Sigmoid colon (tissue), 7 donors: ENCODE measurements around the gene MAP4K5. TPM values are rescaled to one million over a fixed set of nuclear protein-coding genes. Genes with fewer than 3 reads are reported as not detected.

Source experiments
- DNase-seq: peaks from one replicate; pipeline ENCODE4 v3.0.0-alpha.2; 2019
- H3K27ac ChIP-seq, 4 donors: fragments of 200-600 bp; sonication (generic); one replicate each; pipeline ENCODE4 v1.5.1; 2016 to 2019; ENCODE audit warnings: mild to moderate bottlenecking in 1 of 4
- H3K27me3 ChIP-seq, 3 donors: fragments of 200-600 bp; sonication (generic); one replicate each; pipeline ENCODE4 v1.5.1; 2019; ENCODE audit warnings: mild to moderate bottlenecking in 1 of 3
- H3K36me3 ChIP-seq, 4 donors: fragments of 200-600 bp; sonication (generic); one replicate each; pipeline ENCODE4 v1.5.1; 2016 to 2019
- H3K4me1 ChIP-seq, 4 donors: fragments of 200-600 bp; sonication (generic); one replicate each; pipeline ENCODE4 v1.5.1; 2017 to 2019
- H3K4me3 ChIP-seq, 4 donors: fragments of 200-600 bp; sonication (generic); one replicate each; pipeline ENCODE4 v1.5.1; 2017 to 2019; ENCODE audit warnings: mild to moderate bottlenecking in 2 of 4, moderate library complexity in 1 of 4
- H3K9me3 ChIP-seq, 4 donors: fragments of 200-600 bp in 3 of 4; sonication (generic) in 3 of 4; one replicate each; pipeline versions ENCODE4 v1.5.1 to v1.6.1; 2013 to 2019
- EP300 ChIP-seq, 4 donors: sonication (generic); formaldehyde crosslinking; IDR thresholded peaks; one replicate each; pipeline ENCODE4 v1.6.1; 2017; ENCODE audit warnings: antibody characterized with exemption in 4 of 4
- POLR2A ChIP-seq, 2 donors: fragments of 450-650 bp; IDR thresholded peaks; one replicate each; pipeline ENCODE4 v1.6.1; 2016; ENCODE audit warnings: antibody characterized with exemption in 2 of 2, mild to moderate bottlenecking in 2 of 2, moderate library complexity in 2 of 2
- POLR2AphosphoS5 ChIP-seq, 4 donors: sonication (generic); formaldehyde crosslinking; IDR thresholded peaks; one replicate each; pipeline ENCODE4 v1.6.1; 2017; ENCODE audit warnings: antibody characterized with exemption in 4 of 4
- WGBS, 2 donors: extraction: QIAGEN DNeasy Blood & Tissue Kit; methylation state at CpG; one replicate each; pipeline ENCODE4 v1.1.7; 2013; 5-methylcytosine and 5-hydroxymethylcytosine counted together
- intact Hi-C: fragments of 100-400 bp; cut with DNase I; formaldehyde crosslinking; loops from one replicate; pipeline ENCODE4 v1.15.1; 2023
- polyA plus RNA-seq, 3 donors: library from polyadenylated mRNA; stranded (reverse); fragments of 200-250 nt; gene quantifications; one replicate each; pipeline ENCODE4 v1.2.3, GENCODE V29; 2013
- total RNA-seq, 4 donors: library from RNA; depleted of rRNA; stranded (reverse); fragments of >200 nt; gene quantifications; one replicate each; pipeline ENCODE4 v1.1.0, GENCODE V29; 2016
- TF ChIP-seq, protein P1 (sequence below), 4 experiments: fragments of 450-650 bp in 3 of 4; fragments of 200-600 bp in 1 of 4; IDR thresholded peaks; one replicate each; pipeline ENCODE4 v1.5.1; 2016 to 2019; ENCODE audit warnings: antibody characterized with exemption in 4 of 4, mild to moderate bottlenecking in 3 of 4, moderate library complexity in 2 of 4
- donor health status: healthy with polysubstance abuse.
- donor health status: Bipolar disorder and iron deficiency.
- donor health status: healthy.

The MAP4K5 gene
- total RNA-seq (100 to 1,000 TPM; 144 to 314 (median 176) TPM), polyA plus RNA-seq (10 to 100 TPM; 12.6 to 20.0 (median 19.0) TPM)

DNA sequence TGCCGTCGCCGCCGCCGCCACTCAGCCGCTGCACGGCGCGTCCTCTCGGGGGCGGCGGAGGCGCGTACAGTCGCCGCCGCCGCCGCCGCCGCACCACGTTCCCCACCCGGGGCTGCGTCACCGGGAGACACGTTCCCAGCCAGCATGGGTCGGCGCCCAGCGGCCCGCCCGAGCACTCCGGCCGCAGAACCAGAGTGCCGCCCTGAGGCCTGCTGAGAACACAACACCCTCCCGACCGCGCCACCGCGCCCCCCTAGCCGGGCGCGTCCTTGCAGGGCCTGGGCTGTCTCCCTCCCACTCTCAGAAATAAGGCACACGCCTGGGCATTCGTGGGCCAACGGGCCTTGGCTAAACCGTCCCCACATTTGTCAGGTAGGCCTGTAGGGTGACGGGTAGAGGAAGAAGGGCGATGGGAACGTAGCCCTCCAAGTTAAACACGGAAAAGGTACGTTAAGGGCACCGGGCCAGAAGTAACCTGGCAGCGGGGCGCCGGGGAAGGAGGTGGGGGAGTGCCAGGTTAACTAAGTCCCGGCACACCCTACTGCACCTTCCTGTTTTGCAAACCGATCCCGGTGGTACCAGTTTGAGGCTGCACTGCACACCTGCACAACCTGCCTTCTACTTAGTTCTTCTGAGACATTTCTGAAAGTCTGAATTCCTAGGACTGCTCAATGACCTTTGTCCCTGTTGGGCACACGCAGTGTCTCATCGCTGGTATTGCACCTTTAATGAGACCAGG is at the start of gene MAP4K5:
Gene MAP4K5, minus strand, starts transcription at position 68 of the 739 bp plus-strand sequence. CDS start 520 bp downstream, outside the sequence.
- Histone ChIP-seq H3K27me3 (no peaks in the 10 kb centered on the region), H3K27ac (peak within 1 kb of the TSS; percentile 96 to 98 (median 98)), H3K4me1 (peaks cover 0 to 46% (median 31%) of the 10 kb centered on the region in 4 donors), H3K4me3 (peak within 1 kb of the TSS; percentile 62 to 98 (median 89)), H3K9me3 (no peaks in the 10 kb centered on the region), H3K36me3 (no peaks in the 10 kb centered on the region)
- intact Hi-C loops, result loop anchor here (1.0 to 10.0 kb wide), 6 partner anchors 130 to 678 kb away; partner anchors contain the start of genes NEMF, SOS2 and VCPKMT
- TF ChIP-seq POLR2A (IDR thresholded peaks at IDR 0.05) (peak in 1 of 2 donors; percentile 4), POLR2AphosphoS5 (IDR thresholded peaks at IDR 0.05) (peak in 3 of 4 donors; percentile 46 to 76 (median 65)), EP300 (IDR thresholded peaks at IDR 0.05) (no peak)
- TF ChIP-seq, protein P1, sequence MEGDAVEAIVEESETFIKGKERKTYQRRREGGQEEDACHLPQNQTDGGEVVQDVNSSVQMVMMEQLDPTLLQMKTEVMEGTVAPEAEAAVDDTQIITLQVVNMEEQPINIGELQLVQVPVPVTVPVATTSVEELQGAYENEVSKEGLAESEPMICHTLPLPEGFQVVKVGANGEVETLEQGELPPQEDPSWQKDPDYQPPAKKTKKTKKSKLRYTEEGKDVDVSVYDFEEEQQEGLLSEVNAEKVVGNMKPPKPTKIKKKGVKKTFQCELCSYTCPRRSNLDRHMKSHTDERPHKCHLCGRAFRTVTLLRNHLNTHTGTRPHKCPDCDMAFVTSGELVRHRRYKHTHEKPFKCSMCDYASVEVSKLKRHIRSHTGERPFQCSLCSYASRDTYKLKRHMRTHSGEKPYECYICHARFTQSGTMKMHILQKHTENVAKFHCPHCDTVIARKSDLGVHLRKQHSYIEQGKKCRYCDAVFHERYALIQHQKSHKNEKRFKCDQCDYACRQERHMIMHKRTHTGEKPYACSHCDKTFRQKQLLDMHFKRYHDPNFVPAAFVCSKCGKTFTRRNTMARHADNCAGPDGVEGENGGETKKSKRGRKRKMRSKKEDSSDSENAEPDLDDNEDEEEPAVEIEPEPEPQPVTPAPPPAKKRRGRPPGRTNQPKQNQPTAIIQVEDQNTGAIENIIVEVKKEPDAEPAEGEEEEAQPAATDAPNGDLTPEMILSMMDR (IDR thresholded peaks at IDR 0.05), result peak; percentile 89 to 94 (median 90)
- 1% methylated on average over 60 of the region's 60 CpGs for WGBS, 2 donors
- peak; percentile 96 for DNase-seq

- Histone ChIP-seq H3K36me3 (no peaks in the 10 kb centered on the region), H3K4me3 (no peak overlapping the region), H3K27ac (no peak overlapping the region), H3K4me1 (peaks cover 0 to 6% (median 0%) of the 10 kb centered on the region in 4 donors), H3K27me3 (no peaks in the 10 kb centered on the region), H3K9me3 (no peaks in the 10 kb centered on the region)
- intact Hi-C loops, result no loop called here
- TF ChIP-seq EP300 (IDR thresholded peaks at IDR 0.05) (no peak), POLR2A (IDR thresholded peaks at IDR 0.05) (no peak), POLR2AphosphoS5 (IDR thresholded peaks at IDR 0.05) (no peak)
- TF ChIP-seq, protein P1 (IDR thresholded peaks at IDR 0.05), result no peak
- no peak for DNase-seq
Observed at GRCh38 chr14:50578433-50578832, 46.1 kb upstream of the MAP4K5 start.

DNA sequence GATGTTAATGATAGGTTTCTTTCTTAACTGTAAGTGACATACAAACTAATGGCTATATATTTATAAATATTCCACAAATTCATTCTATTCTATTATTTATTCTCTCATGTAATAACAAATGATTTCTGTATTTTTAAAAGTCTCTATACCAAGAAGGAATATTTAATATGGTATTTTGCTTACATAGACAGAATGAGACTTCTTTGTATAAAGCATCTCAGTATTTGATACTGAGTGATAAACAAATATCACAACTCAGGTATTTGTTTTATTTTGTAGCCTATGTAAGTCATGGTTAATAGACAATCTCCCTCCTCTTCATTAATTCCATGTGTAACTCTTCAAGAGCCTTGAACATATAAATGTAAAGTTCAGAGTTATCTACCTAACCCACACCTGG is 45.6 kb upstream of the MAP4K5 start:
- H3K36me3 ChIP-seq, result no peaks in the 10 kb centered on the region
- no peak for DNase-seq
- H3K27ac ChIP-seq, result no peak overlapping the region
- no peak overlapping the region for H3K4me3 ChIP-seq
- H3K27me3 ChIP-seq, result no peaks in the 10 kb centered on the region
- peaks cover 0 to 6% (median 0%) of the 10 kb centered on the region in 4 donors for H3K4me1 ChIP-seq
- intact Hi-C loops, result no loop called here
- no peaks in the 10 kb centered on the region for H3K9me3 ChIP-seq
- TF ChIP-seq POLR2A (IDR thresholded peaks at IDR 0.05) (no peak), EP300 (IDR thresholded peaks at IDR 0.05) (no peak), POLR2AphosphoS5 (IDR thresholded peaks at IDR 0.05) (no peak)
- TF ChIP-seq, protein P1 (IDR thresholded peaks at IDR 0.05), result no peak

GRCh38 chr14:50575769-50576168 is 43.4 kb upstream of the MAP4K5 start:
- Histone ChIP-seq H3K27me3 (no peaks in the 10 kb centered on the region), H3K4me1 (peaks cover 0 to 6% (median 0%) of the 10 kb centered on the region in 4 donors), H3K27ac (no peak overlapping the region), H3K4me3 (no peak overlapping the region), H3K9me3 (no peaks in the 10 kb centered on the region), H3K36me3 (no peaks in the 10 kb centered on the region)
- intact Hi-C loops, result no loop called here
- no peak for DNase-seq
- no peak for TF ChIP-seq POLR2AphosphoS5 (IDR thresholded peaks at IDR 0.05)
- no peak for TF ChIP-seq EP300 (IDR thresholded peaks at IDR 0.05)
- TF ChIP-seq, protein P1 (IDR thresholded peaks at IDR 0.05), result no peak
- no peak for TF ChIP-seq POLR2A (IDR thresholded peaks at IDR 0.05)
